ENCODE results near the gene CA11.

DNA sequence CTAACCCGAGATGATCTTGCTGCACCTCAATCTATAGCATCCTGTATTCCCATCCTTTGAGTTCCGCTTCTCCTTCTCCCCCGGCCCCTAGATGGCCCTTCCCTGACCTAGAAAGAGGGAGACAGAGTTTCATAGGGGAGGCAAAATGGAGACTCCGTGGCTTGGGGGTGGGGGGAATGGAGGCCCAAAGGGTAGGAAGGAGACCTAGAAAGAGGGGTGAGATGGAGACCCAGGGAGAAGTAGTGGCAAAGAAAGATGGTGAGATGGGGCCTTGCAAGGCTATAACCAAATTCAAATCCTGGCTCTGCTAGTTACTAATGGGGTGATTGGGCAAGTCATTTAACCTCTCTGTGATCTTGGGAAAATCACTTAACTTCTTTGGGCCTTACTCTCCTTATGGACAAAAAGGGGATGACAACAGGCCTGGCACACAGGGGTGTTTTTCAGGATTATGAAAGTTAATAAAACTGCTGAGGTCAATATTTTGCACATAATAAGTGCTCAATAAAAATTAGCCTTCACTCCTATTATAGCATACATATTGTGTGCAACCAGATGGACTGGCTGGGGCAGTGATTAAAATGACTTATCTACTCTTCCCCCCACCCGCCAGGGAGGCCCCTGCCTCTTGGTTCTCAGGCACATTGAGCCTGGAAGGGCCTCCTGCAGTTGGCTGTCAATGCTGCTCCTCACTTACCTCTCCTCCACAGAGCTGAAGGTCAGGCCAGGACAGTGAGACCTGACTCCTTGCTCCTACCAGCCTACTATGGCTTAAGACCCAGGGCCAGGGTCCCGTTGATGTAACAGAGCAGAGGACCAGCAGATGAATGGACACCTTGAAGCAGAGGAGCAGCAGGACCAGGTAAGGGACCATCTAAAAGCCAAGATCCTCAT lies 26.0 kb downstream of the CA11 start:
- no peak for TF ChIP-seq POLR2A (IDR thresholded peaks at IDR 0.05; ENCODE audit: low read depth, low read length)
- no peak for TF ChIP-seq POLR2AphosphoS5 (IDR thresholded peaks at IDR 0.05; ENCODE audit: low read depth, low read length)
- TF ChIP-seq TAF1 (IDR thresholded peaks at IDR 0.05; ENCODE audit: borderline replicate concordance, low read depth, low read length), result no peak

Measured in GM12892 (cell line).